WERI-Rb-1 (cell line): ENCODE results near the gene PAAF1.

Experiments used
- DNase-seq: peaks from one replicate; pipeline ENCODE4 v3.0.0-alpha.2; 2020
- H3K27ac ChIP-seq: fragments of 250-450 bp; sonication (Bioruptor Pico); 2 replicates; pipeline ENCODE4 v1.5.1; 2020; ENCODE audit warnings: mild to moderate bottlenecking, moderate library complexity
- H3K27me3 ChIP-seq: fragments of 250-450 bp; sonication (Bioruptor Pico); 2 replicates; pipeline ENCODE4 v1.5.1; 2021; ENCODE audit warnings: mild to moderate bottlenecking, low read depth, moderate library complexity; ENCODE audit not compliant: insufficient read depth, severe bottlenecking
- H3K36me3 ChIP-seq: fragments of 250-450 bp; sonication (Bioruptor Pico); 2 replicates; pipeline ENCODE4 v1.5.1; 2020; ENCODE audit warnings: mild to moderate bottlenecking, moderate library complexity
- H3K4me3 ChIP-seq: 2 replicates; pipeline ENCODE4 v1.5.1; 2011; ENCODE audit warnings: low read depth, mild to moderate bottlenecking, control low read depth, low read length
- H3K9me3 ChIP-seq: fragments of 250-450 bp; sonication (Bioruptor Pico); 2 replicates; pipeline ENCODE4 v1.5.1; 2021; ENCODE audit warnings: mild to moderate bottlenecking, moderate library complexity; ENCODE audit not compliant: severe bottlenecking
- TF ChIP-seq, protein P1 (sequence below): IDR thresholded peaks from 2 replicates; pipeline ENCODE4 v1.5.1; 2011; ENCODE audit warnings: low read depth, mild to moderate bottlenecking, control low read depth, inconsistent platforms, low read length

PAAF1 gene

DNA sequence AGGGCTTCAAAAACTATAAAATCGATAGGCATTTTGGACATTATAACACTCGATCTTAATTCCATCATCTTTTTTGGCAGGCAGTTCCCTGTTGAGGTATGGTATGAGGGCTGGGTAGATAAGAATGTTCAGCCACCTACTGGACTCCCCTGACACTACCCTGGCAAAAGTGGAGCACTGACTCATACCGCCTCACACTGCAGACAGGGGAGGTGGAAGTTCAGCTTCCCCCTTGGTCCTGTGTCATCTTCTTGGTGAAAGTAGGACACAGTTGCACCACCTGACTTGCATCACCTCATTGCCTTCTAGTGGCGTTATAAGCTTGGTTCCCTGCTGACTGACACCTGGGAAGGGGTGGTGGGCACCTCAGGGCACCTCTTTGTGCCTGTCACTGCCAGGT is 30.4 kb downstream of the PAAF1 start:
- DNase-seq: no peak

GRCh38 chr11:73912026-73912425 is 35.2 kb downstream of the PAAF1 start:
- TF ChIP-seq, protein P1, sequence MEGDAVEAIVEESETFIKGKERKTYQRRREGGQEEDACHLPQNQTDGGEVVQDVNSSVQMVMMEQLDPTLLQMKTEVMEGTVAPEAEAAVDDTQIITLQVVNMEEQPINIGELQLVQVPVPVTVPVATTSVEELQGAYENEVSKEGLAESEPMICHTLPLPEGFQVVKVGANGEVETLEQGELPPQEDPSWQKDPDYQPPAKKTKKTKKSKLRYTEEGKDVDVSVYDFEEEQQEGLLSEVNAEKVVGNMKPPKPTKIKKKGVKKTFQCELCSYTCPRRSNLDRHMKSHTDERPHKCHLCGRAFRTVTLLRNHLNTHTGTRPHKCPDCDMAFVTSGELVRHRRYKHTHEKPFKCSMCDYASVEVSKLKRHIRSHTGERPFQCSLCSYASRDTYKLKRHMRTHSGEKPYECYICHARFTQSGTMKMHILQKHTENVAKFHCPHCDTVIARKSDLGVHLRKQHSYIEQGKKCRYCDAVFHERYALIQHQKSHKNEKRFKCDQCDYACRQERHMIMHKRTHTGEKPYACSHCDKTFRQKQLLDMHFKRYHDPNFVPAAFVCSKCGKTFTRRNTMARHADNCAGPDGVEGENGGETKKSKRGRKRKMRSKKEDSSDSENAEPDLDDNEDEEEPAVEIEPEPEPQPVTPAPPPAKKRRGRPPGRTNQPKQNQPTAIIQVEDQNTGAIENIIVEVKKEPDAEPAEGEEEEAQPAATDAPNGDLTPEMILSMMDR: no peak
- H3K27ac ChIP-seq: no peak overlapping the region
- no peak overlapping the region for H3K4me3 ChIP-seq
- no peaks in the 10 kb centered on the region for H3K27me3 ChIP-seq
- DNase-seq: no peak
- H3K36me3 ChIP-seq: peaks cover 22% of the 10 kb centered on the region
- H3K9me3 ChIP-seq: no peaks in the 10 kb centered on the region

More for the DNA sequence above, 30.4 kb downstream of the PAAF1 start:
- Histone ChIP-seq H3K27me3 (no peaks in the 10 kb centered on the region), H3K27ac (no peak overlapping the region), H3K36me3 (peaks cover 10% of the 10 kb centered on the region), H3K9me3 (no peaks in the 10 kb centered on the region), H3K4me3 (no peak overlapping the region)
- TF ChIP-seq, protein P1: no peak

DNA sequence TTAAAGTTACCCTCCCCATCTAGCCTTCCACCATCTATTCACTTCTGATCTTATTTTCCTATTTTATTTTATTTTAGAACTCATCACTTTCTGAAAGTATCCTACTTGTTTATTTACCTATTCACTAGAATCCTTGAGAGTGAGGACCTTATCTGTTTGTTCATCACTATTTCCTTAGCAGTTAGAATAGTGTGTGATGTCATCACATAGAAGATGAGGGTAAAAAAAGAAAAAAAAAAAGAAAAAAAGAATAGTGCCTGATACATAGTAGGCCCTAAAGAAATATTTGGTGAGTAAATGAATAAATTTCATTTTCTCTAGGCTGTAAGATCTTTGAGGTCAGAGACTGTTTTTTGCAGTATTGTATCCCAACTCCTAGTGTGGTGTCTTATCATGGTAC is 36.7 kb downstream of the PAAF1 start:
- no peak overlapping the region for H3K4me3 ChIP-seq
- TF ChIP-seq, protein P1: no peak
- no peaks in the 10 kb centered on the region for H3K27me3 ChIP-seq
- no peaks in the 10 kb centered on the region for H3K9me3 ChIP-seq
- no peak overlapping the region for H3K27ac ChIP-seq
- DNase-seq: no peak
- H3K36me3 ChIP-seq: peaks cover 30% of the 10 kb centered on the region

DNA sequence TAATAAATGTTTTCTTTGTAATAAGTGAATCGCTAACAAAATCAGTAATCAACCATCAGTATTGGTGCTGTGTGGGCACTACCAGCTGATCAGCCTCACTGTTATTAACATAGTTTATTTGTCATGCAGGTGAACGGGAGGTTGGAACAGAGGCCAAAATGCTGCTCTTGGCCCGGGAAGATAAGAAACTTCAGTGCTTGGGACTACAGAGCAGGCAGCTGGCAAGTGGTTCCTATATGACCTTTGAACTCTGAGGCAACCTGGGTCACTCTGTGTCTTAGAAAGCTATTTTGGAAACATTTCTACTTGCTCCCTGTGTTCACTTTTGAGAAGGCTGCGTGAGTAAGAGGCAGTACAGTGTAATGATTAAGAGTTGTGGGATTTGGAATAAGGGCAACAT is 37.5 kb downstream of the PAAF1 start:
- Histone ChIP-seq H3K4me3 (no peak overlapping the region), H3K27ac (no peak overlapping the region), H3K36me3 (peaks cover 38% of the 10 kb centered on the region), H3K27me3 (no peaks in the 10 kb centered on the region), H3K9me3 (no peaks in the 10 kb centered on the region)
- TF ChIP-seq, protein P1: no peak
- no peak for DNase-seq

GRCh38 chr11:73916435-73916834 is 39.6 kb downstream of the PAAF1 start:
- Histone ChIP-seq H3K4me3 (no peak overlapping the region), H3K27me3 (no peaks in the 10 kb centered on the region), H3K27ac (no peak overlapping the region), H3K36me3 (peaks cover 37% of the 10 kb centered on the region), H3K9me3 (no peaks in the 10 kb centered on the region)
- DNase-seq: no peak
- TF ChIP-seq, protein P1: no peak

DNA sequence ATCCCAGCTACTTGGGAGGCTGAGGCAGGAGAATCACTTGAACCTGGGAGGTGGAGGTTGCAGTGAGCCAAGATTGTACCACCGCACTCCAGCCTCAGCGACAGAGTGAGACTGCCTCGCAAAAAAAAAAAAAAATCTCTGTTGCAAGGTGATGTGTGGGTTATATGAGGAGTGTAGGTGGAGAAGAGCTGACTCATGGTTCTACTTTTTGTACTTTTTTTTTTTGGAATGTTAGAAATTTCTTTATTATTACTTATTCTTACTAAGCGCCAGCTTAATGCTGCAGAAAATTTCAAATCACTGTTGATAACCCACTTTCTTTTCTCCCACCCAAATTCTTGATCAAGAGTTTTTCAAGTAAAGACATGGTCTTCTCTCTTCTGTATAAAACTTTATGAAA is 44.4 kb downstream of the PAAF1 start:
- TF ChIP-seq, protein P1: no peak
- Histone ChIP-seq H3K9me3 (no peaks in the 10 kb centered on the region), H3K36me3 (peaks cover 27% of the 10 kb centered on the region), H3K27me3 (no peaks in the 10 kb centered on the region), H3K4me3 (no peak overlapping the region), H3K27ac (no peak overlapping the region)
- no peak for DNase-seq
